Measurements from ENCODE around the gene ELFN1.

Gene ELFN1

GRCh38 chr7:1691096-1691495 lies 21.0 kb downstream of the ELFN1 start:
- no peaks in the 10 kb centered on the region for H3K36me3 ChIP-seq (ENCODE audit: control insufficient read depth, insufficient read depth, low read length)
- no peak overlapping the region for H3K4me3 ChIP-seq (replicated peaks; ENCODE audit: low read depth, low read length)
- no peaks in the 10 kb centered on the region; the same call in 1 of the 2 replicates for H3K27me3 ChIP-seq (replicated peaks; ENCODE audit: control insufficient read depth, insufficient read depth, low read length)
- TF ChIP-seq, protein P1, sequence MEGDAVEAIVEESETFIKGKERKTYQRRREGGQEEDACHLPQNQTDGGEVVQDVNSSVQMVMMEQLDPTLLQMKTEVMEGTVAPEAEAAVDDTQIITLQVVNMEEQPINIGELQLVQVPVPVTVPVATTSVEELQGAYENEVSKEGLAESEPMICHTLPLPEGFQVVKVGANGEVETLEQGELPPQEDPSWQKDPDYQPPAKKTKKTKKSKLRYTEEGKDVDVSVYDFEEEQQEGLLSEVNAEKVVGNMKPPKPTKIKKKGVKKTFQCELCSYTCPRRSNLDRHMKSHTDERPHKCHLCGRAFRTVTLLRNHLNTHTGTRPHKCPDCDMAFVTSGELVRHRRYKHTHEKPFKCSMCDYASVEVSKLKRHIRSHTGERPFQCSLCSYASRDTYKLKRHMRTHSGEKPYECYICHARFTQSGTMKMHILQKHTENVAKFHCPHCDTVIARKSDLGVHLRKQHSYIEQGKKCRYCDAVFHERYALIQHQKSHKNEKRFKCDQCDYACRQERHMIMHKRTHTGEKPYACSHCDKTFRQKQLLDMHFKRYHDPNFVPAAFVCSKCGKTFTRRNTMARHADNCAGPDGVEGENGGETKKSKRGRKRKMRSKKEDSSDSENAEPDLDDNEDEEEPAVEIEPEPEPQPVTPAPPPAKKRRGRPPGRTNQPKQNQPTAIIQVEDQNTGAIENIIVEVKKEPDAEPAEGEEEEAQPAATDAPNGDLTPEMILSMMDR (IDR thresholded peaks at IDR 0.05; ENCODE audit: insufficient read depth, low read length, poor library complexity, severe bottlenecking): no peak
- DNase-seq (ENCODE audit: extremely low read depth, insufficient read length): no peak

DNA sequence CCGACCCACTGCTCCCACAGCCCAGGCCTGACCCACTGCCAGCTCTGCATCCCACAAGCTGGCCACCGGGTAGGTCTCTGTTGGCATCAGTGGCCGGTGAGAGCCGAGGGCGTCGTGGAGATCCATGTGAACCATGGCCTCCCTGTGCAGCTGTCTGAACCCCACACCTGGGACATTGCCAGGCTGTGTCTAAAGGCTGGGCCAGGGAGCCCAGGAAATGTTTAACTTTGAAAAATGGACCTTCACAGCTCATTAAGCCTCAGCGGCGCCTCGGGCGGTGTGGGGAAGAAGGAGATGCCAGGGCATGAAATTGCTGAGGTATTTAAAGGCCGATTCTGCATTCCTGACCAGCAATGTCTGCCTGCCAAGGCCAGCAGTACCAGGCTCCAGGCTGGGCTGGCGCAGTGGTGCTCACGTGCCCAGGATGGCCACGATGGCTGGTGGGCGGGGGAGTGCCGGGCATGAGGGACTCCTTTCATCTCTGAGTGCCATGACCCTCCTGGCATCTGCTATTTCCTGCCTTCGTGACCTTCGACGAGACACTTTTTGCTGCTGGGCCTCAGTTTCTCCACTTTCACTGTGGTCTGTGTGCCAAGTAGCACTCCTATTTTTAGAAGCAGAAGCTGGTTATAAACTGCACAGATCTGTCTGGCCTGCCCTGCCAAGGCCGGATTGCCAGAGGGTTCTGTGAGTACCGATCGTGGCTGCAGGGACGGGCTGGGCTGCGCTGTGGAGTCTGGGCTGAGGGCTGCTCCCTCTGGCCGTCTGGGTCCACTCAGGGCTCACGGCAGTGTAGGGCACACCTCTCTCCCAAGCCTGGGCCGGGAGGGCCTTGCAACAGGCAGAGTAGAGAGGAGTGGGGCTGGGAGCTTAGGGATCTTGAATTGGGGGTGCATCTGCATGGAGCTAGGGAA lies 21.8 kb downstream of the ELFN1 start:
- H3K36me3 ChIP-seq (ENCODE audit: control insufficient read depth, insufficient read depth, low read length): no peaks in the 10 kb centered on the region
- TF ChIP-seq, protein P1 (IDR thresholded peaks at IDR 0.05; ENCODE audit: insufficient read depth, low read length, poor library complexity, severe bottlenecking): no peak
- H3K27me3 ChIP-seq (replicated peaks; ENCODE audit: control insufficient read depth, insufficient read depth, low read length): no peaks in the 10 kb centered on the region; the same call in 1 of the 2 replicates
- no peak for DNase-seq (ENCODE audit: extremely low read depth, insufficient read length)
- no peak overlapping the region for H3K4me3 ChIP-seq (replicated peaks; ENCODE audit: low read depth, low read length)

GRCh38 chr7:1692515-1693418 lies 22.7 kb downstream of the ELFN1 start:
- no peak overlapping the region for H3K4me3 ChIP-seq (replicated peaks; ENCODE audit: low read depth, low read length)
- TF ChIP-seq, protein P1 (IDR thresholded peaks at IDR 0.05; ENCODE audit: insufficient read depth, low read length, poor library complexity, severe bottlenecking): no peak
- no peaks in the 10 kb centered on the region; the same call in 1 of the 2 replicates for H3K27me3 ChIP-seq (replicated peaks; ENCODE audit: control insufficient read depth, insufficient read depth, low read length)
- no peaks in the 10 kb centered on the region for H3K36me3 ChIP-seq (ENCODE audit: control insufficient read depth, insufficient read depth, low read length)
- DNase-seq (ENCODE audit: extremely low read depth, insufficient read length): no peak

GRCh38 chr7:1693419-1693990 lies 23.4 kb downstream of the ELFN1 start:
- Histone ChIP-seq H3K4me3 (replicated peaks; ENCODE audit: low read depth, low read length) (no peak overlapping the region), H3K27me3 (replicated peaks; ENCODE audit: control insufficient read depth, insufficient read depth, low read length) (no peaks in the 10 kb centered on the region; the same call in 1 of the 2 replicates), H3K36me3 (ENCODE audit: control insufficient read depth, insufficient read depth, low read length) (no peaks in the 10 kb centered on the region)
- TF ChIP-seq, protein P1 (IDR thresholded peaks at IDR 0.05; ENCODE audit: insufficient read depth, low read length, poor library complexity, severe bottlenecking): no peak
- no peak for DNase-seq (ENCODE audit: extremely low read depth, insufficient read length)

GRCh38 chr7:1693991-1694524 lies 24.0 kb downstream of the ELFN1 start:
- no peak for DNase-seq (ENCODE audit: extremely low read depth, insufficient read length)
- Histone ChIP-seq H3K4me3 (replicated peaks; ENCODE audit: low read depth, low read length) (no peak overlapping the region), H3K27me3 (replicated peaks; ENCODE audit: control insufficient read depth, insufficient read depth, low read length) (no peaks in the 10 kb centered on the region; the same call in 1 of the 2 replicates), H3K36me3 (ENCODE audit: control insufficient read depth, insufficient read depth, low read length) (no peaks in the 10 kb centered on the region)
- TF ChIP-seq, protein P1 (IDR thresholded peaks at IDR 0.05; ENCODE audit: insufficient read depth, low read length, poor library complexity, severe bottlenecking): no peak
